Neutrophil (primary cell): Measurements from ENCODE around the gene AWAT1.
"Not testable (repeated sequence)": the region's sequence is repeated elsewhere in the genome, so short reads cannot be mapped to it uniquely, and the experiment has no call there.

Source experiments
- H3K27ac ChIP-seq: fragments of 200-600 bp; sonication (generic); 2 replicates; pipeline ENCODE4 v1.5.1; 2016; ENCODE audit warnings: mild to moderate bottlenecking, moderate library complexity
- H3K27me3 ChIP-seq: fragments of 200-600 bp; sonication (generic); 2 replicates; pipeline ENCODE4 v1.6.0; 2016; ENCODE audit warnings: mild to moderate bottlenecking
- H3K36me3 ChIP-seq: fragments of 200-600 bp; sonication (generic); 2 replicates; pipeline ENCODE4 v1.5.1; 2017
- H3K4me1 ChIP-seq, 2 experiments: fragments of 200-600 bp in 1 of 2; sonication (generic) in 1 of 2; 1 replicate in 1 of 2; 2 replicates in 1 of 2; pipeline versions ENCODE4 v1.5.1 to v1.6.1; 2013 to 2016; ENCODE audit warnings: low read depth in 1 of 2, low read length in 1 of 2, mild to moderate bottlenecking in 1 of 2, moderate library complexity in 1 of 2; ENCODE audit not compliant: control insufficient read depth in 1 of 2, insufficient read depth in 1 of 2
- H3K4me3 ChIP-seq, 2 experiments: fragments of 200-600 bp in 1 of 2; sonication (generic) in 1 of 2; 1 replicate in 1 of 2; 2 replicates in 1 of 2; pipeline ENCODE4 v1.5.1; 2013 to 2016; ENCODE audit warnings: low read depth in 1 of 2, low read length in 1 of 2, mild to moderate bottlenecking in 1 of 2, moderate library complexity in 1 of 2
- H3K9me3 ChIP-seq: fragments of 200-600 bp; sonication (generic); 2 replicates; pipeline ENCODE4 v1.5.1; 2016
- CTCF ChIP-seq: fragments of 200-600 bp; sonication (generic); IDR thresholded peaks from 2 replicates; pipeline ENCODE4 v1.5.1; 2016; ENCODE audit warnings: antibody characterized with exemption

Gene AWAT1

GRCh38 chrX:70241501-70241900, 7.0 kb downstream of the AWAT1 start:
- H3K36me3 ChIP-seq = no peaks in the 10 kb centered on the region
- H3K4me3 ChIP-seq = no peak overlapping the region
- no peaks in the 10 kb centered on the region for H3K4me1 ChIP-seq
- no peak for TF ChIP-seq CTCF
- no peak overlapping the region for H3K27ac ChIP-seq
- no peaks in the 10 kb centered on the region for H3K27me3 ChIP-seq
- no peaks in the 10 kb centered on the region for H3K9me3 ChIP-seq

- not testable (repeated sequence) for H3K4me3 ChIP-seq, H3K9me3 ChIP-seq, H3K27me3 ChIP-seq, H3K27ac ChIP-seq, H3K4me1 ChIP-seq, H3K36me3 ChIP-seq
Observed at GRCh38 chrX:70243601-70244000, 9.1 kb downstream of the AWAT1 start.

- TF ChIP-seq CTCF = no peak
- no peaks in the 10 kb centered on the region for H3K9me3 ChIP-seq
- H3K36me3 ChIP-seq = no peaks in the 10 kb centered on the region
- no peak overlapping the region for H3K27ac ChIP-seq
- no peaks in the 10 kb centered on the region for H3K4me1 ChIP-seq
- H3K27me3 ChIP-seq = no peaks in the 10 kb centered on the region
- H3K4me3 ChIP-seq = no peak overlapping the region
Observed at GRCh38 chrX:70244881-70245280, 10.4 kb downstream of the AWAT1 start.

- TF ChIP-seq CTCF = no peak
Observed at GRCh38 chrX:70247252-70247651, 12.8 kb downstream of the AWAT1 start.

GRCh38 chrX:70252491-70252890, 18.0 kb downstream of the AWAT1 start:
- Histone ChIP-seq H3K27me3 (no peaks in the 10 kb centered on the region), H3K36me3 (no peaks in the 10 kb centered on the region), H3K4me3 (no peak overlapping the region), H3K27ac (no peak overlapping the region), H3K9me3 (no peaks in the 10 kb centered on the region), H3K4me1 (no peaks in the 10 kb centered on the region)
- TF ChIP-seq CTCF = no peak

More at GRCh38 chrX:70247252-70247651, 12.8 kb downstream of the AWAT1 start:
- Histone ChIP-seq H3K9me3 (no peaks in the 10 kb centered on the region), H3K27ac (no peak overlapping the region), H3K27me3 (no peaks in the 10 kb centered on the region), H3K4me1 (no peaks in the 10 kb centered on the region), H3K4me3 (no peak overlapping the region), H3K36me3 (no peaks in the 10 kb centered on the region)

- H3K27me3 ChIP-seq = no peaks in the 10 kb centered on the region
- no peak overlapping the region for H3K4me3 ChIP-seq
- H3K36me3 ChIP-seq = no peaks in the 10 kb centered on the region
- TF ChIP-seq CTCF = no peak
- no peaks in the 10 kb centered on the region for H3K4me1 ChIP-seq
- no peaks in the 10 kb centered on the region for H3K9me3 ChIP-seq
- H3K27ac ChIP-seq = no peak overlapping the region
Observed at GRCh38 chrX:70253377-70254062, 19.1 kb downstream of the AWAT1 start.
